HG03565 (cell line): ENCODE measurements around the gene SPRED2.
A peak's percentile ranks its signal among the peaks of the same experiment; 100 is the strongest.

Source experiments
- ATAC-seq: cut with Tn5 transposase; IDR thresholded peaks from one replicate; pipeline ENCODE4 v1.9.1; 2021; ENCODE audit warnings: mild to moderate bottlenecking, moderate library complexity; ENCODE audit not compliant: unreplicated experiment

SPRED2 gene

GRCh38 chr2:65388596-65389390 is 43.6 kb downstream of the SPRED2 start:
- ATAC-seq: no peak

DNA sequence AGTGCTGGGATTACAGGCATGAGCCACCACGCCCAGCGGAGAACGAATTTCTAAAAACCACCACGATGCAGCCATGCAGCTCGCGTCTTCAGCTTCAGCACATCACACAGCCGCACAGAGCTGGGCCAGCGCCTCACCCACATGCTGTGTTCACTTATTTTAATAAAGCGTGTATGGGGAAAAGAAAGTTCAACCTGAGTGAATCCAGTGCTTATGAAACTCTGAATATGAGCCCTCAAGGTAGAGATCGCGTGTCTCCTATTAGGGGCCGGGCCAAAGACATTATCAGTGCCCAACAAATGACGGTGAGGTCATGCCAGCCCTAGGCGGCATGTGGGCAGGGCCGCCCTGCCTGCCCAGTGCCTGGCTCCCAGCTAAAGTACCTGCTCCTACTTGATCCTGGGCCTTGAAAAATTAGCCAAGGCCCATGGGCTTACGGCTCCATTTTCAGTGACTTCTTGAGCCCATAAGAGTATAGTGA is 44.3 kb downstream of the SPRED2 start:
- ATAC-seq: peak; percentile 62

GRCh38 chr2:65386989-65387388 is 45.4 kb downstream of the SPRED2 start:
- no peak for ATAC-seq

GRCh38 chr2:65386344-65386743 is 46.1 kb downstream of the SPRED2 start:
- ATAC-seq: no peak

DNA sequence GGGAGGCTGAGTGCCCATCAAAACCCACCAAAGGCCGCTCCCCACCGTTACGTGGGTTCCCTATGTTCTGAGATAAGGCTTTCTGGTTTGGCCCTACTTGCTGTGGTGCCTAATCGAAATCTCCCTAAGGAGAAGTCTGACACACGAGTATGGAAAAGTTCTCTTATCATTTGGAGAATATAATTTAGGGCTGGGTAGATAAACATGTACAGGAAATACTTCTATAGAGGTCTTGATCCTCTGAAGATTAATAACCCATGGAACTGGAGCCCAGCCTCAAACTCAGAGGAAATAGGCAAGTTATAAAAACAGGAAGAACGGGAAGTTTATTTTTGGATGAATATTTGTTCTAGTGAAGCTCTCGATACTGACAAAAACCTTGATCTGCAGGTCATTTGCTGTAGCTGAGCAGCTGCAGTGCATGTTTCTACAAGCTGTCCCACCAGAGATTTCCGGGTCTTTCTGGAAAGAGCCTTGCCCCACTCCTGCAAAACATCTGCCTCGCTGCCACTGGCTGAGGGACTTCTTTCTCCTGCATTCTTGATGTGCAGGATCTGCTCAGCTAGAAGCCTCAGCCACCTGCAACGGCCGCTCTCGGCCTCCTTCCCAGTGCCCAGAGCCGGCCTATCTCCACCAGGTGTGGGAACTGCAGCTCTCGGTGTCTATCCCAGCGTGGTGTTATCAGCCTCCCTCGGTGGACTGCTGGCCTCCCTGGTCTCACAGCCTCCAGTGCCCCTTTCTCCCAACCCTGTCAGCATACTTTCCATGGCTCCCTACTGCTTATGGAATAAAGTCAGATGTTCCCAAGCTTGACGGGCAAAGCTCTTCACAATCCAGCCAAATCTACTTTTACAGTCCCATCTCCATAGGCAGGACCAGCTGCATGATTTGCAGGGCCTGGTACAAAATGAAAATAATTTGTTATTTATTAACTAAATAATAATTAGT is 48.6 kb downstream of the SPRED2 start:
- ATAC-seq: no peak

- ATAC-seq: peak; percentile 69
Observed at GRCh38 chr2:65382776-65383357, 49.5 kb downstream of the SPRED2 start.

- ATAC-seq: no peak
Observed at GRCh38 chr2:65382323-65382722, 50.1 kb downstream of the SPRED2 start.

GRCh38 chr2:65381607-65382051 is 50.8 kb downstream of the SPRED2 start:
- ATAC-seq: no peak

DNA sequence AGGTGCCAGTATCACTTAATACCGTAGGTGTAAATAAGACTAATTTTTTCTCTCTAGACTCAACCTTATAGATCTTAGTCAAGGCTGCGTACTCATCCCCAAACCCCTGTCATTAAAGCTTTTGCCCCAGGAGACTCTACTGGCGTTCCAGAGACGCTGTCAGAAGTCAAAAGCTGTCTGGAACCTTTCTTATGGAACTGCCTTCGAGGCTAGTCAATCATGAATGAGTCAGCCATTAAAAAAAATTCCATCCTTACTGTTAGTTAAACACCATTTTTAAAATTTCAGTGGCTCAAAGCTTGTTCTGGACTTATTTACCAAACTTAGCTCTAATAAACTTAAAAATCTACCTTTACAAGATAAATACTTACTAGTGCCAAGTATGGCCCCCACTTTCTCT is 52.1 kb downstream of the SPRED2 start:
- no peak for ATAC-seq

GRCh38 chr2:65379721-65380171 is 52.7 kb downstream of the SPRED2 start:
- ATAC-seq: no peak

- no peak for ATAC-seq
Observed at GRCh38 chr2:65379223-65379622, 53.2 kb downstream of the SPRED2 start.

GRCh38 chr2:65378290-65378689 is 54.1 kb downstream of the SPRED2 start:
- ATAC-seq: no peak

DNA sequence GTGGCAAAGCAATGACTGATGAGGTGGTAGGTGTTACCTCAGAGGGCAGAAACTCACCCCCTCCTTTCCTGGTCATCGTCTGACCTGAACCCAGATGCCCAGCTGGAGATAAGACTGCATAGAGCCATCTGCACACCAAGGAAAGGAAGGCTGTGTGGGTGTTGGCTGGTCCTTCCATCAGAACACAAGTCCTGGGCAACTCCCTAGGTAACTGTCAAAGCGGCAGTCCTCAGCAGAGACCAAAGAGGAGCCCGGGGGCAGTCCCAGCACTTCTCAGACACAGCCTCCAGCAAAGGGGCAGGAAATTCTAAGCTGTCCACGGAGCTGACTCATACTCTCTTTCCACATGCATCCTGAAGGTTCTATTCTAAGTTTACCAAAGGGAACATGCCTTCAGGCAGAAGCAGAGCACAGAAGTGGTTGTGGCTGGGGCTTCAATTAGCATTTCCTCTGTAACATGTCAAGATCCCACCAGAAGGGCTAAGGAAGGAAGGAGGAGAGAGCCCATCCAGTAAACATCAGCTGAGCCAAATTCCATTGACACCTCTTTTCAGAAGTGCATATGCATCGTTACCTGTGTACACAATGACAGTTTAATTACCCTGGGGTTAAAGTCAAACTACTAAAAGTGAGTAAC is 54.7 kb downstream of the SPRED2 start:
- ATAC-seq: no peak

- no peak for ATAC-seq
Observed at GRCh38 chr2:65375723-65376122, 56.7 kb downstream of the SPRED2 start.

DNA sequence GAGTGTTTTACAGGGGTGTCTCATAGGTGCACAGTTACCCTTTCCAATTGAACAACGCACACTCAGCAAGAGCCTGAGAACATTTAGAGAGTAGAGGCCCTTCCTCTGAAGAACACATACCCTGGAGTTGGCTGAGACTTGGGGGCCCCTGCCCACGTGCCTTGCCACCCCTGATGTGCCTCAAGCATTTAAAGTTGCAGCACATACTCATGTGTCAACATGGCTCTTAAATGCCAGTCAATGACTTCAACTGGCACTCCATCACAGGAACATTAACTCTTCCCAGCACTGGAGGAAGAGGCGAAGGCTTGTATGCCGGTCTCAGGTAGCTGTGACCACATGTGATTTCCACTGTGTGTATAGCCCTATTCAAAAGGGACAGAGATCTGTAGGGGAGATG is 57.4 kb downstream of the SPRED2 start:
- no peak for ATAC-seq

- ATAC-seq: no peak
Observed at GRCh38 chr2:65374575-65374974, 57.8 kb downstream of the SPRED2 start.

- ATAC-seq: no peak
Observed at GRCh38 chr2:65373365-65373918, 59.0 kb downstream of the SPRED2 start.

DNA sequence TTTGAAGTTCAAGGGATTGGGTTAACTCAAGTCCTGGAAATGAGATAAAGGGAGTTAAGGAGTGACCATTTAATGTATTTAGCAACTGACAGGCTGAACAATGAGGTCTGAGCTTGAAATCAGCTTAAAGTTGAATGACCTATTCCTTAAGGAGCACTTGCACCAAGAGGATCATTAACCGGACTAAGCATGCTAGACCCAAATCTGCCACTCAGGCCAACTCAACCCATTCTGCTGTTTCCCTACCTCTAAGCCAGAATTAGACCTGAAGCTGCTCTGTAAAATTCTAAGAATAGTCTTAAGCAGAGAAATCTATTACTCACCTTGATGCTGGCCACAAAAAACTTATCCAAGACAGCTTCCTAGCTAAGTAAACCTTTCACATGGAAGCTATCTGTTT is 59.8 kb downstream of the SPRED2 start:
- ATAC-seq: no peak

GRCh38 chr2:65371074-65371434 is 61.3 kb downstream of the SPRED2 start:
- no peak for ATAC-seq

- ATAC-seq: peak; percentile 35
Observed at GRCh38 chr2:65370387-65371073, 61.9 kb downstream of the SPRED2 start.
